ENCODE data around the gene BFAR. TPM values are rescaled to one million over a fixed set of nuclear protein-coding genes. Genes with fewer than 3 reads are reported as not detected.
"Not testable (repeated sequence)": the region's sequence is repeated elsewhere in the genome, so short reads cannot be mapped to it uniquely, and the experiment has no call there.

Gene BFAR
- total and polyA plus RNA-seq, 3 donors from 2014 or later: 41.7 to 63.4 (median 49.2) TPM

DNA sequence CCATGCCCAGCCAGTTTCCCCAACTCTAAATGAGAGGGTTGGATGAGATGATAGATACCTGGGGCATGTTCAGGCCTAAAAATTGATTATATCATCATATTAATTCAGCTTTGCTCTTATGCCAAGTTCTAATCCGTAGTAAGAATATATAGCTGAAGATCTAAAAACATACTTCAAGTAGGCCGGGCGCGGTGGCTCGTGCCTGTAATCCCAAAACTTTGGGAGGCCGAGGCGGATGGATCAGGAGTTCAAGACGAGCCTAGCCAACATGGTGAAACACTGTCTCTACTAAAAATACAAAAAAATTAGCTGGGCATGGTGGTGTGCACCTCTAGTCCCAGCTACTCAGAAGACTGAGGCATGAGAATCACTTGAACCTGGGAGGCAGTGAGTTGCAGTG is 49.4 kb downstream of the BFAR start:
- intact Hi-C loops (cut with DNase I; ENCODE audit: low total_unique reads): no loop called here
- no peak for DNase-seq
- H3K9me3 ChIP-seq: no peaks in the 10 kb centered on the region
- no peaks in the 10 kb centered on the region for H3K4me1 ChIP-seq
- no peak overlapping the region for H3K27ac ChIP-seq
- H3K36me3 ChIP-seq (ENCODE audit: low read depth, missing control alignments): no peaks in the 10 kb centered on the region
- no peaks in the 10 kb centered on the region for H3K27me3 ChIP-seq
- WGBS, 2 donors: 92 to 95% methylated on average over 8 of the region's 8 CpGs
- no peak overlapping the region for H3K4me3 ChIP-seq
- TF ChIP-seq POLR2A (IDR thresholded peaks at IDR 0.05) (no peak), CTCF (IDR thresholded peaks at IDR 0.05) (no peak)

- H3K27me3 ChIP-seq; H3K4me3 ChIP-seq; intact Hi-C loops (cut with DNase I; ENCODE audit: low total_unique reads); H3K36me3 ChIP-seq (ENCODE audit: low read depth, missing control alignments); H3K27ac ChIP-seq; DNase-seq; H3K4me1 ChIP-seq; H3K9me3 ChIP-seq: not testable (repeated sequence)
- 82 to 84% methylated on average over 15 of the region's 15 CpGs for WGBS, 2 donors
Observed at GRCh38 chr16:14685870-14686793, 53.4 kb downstream of the BFAR start.

- intact Hi-C loops (cut with DNase I; ENCODE audit: low total_unique reads); H3K27ac ChIP-seq; DNase-seq; H3K9me3 ChIP-seq; H3K27me3 ChIP-seq; H3K36me3 ChIP-seq (ENCODE audit: low read depth, missing control alignments); H3K4me1 ChIP-seq; H3K4me3 ChIP-seq: not testable (repeated sequence)
- no CpG with 5 or more reads among the region's 28 CpGs for WGBS, 2 donors
Observed at GRCh38 chr16:14694129-14694528, 61.4 kb downstream of the BFAR start, which contains the start of gene PLA2G10. PLA2G10 (minus strand) TSS chr16:14694308; CDS start chr16:14694229, 79 bp downstream.

DNA sequence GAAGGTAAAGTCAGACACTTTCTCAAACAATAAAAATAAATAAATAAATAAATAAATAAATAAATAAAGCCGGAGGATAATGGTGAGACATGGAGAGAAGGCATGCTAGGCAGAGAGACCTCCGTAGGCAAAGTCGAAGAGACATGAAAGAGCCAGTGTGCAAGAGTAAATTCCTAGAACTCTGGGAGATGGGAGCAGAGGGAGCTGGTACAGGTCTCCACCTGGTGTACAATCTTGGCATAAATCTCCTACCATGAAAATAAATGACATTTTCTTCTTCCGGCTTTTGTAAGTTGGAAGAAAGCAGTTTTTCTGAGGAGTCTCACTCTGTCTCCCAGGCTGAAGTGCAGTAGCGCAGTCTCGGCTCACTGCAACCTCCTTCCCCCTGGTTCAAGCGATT is 69.1 kb downstream of the BFAR start:
- intact Hi-C loops (cut with DNase I; ENCODE audit: low total_unique reads); H3K27me3 ChIP-seq; DNase-seq; H3K9me3 ChIP-seq; H3K4me3 ChIP-seq; H3K36me3 ChIP-seq (ENCODE audit: low read depth, missing control alignments); H3K4me1 ChIP-seq; H3K27ac ChIP-seq: not testable (repeated sequence)
- 77% methylated on average over 3 of the region's 7 CpGs; no CpG with 5 or more reads in 1 of the 2 donors for WGBS, 2 donors

- H3K36me3 ChIP-seq (ENCODE audit: low read depth, missing control alignments); DNase-seq; H3K27me3 ChIP-seq; H3K9me3 ChIP-seq; H3K27ac ChIP-seq; H3K4me3 ChIP-seq; H3K4me1 ChIP-seq; intact Hi-C loops (cut with DNase I; ENCODE audit: low total_unique reads): not testable (repeated sequence)
- WGBS, 2 donors: no CpG with 5 or more reads among the region's 11 CpGs
Observed at GRCh38 chr16:14702672-14703071, 69.9 kb downstream of the BFAR start.

DNA sequence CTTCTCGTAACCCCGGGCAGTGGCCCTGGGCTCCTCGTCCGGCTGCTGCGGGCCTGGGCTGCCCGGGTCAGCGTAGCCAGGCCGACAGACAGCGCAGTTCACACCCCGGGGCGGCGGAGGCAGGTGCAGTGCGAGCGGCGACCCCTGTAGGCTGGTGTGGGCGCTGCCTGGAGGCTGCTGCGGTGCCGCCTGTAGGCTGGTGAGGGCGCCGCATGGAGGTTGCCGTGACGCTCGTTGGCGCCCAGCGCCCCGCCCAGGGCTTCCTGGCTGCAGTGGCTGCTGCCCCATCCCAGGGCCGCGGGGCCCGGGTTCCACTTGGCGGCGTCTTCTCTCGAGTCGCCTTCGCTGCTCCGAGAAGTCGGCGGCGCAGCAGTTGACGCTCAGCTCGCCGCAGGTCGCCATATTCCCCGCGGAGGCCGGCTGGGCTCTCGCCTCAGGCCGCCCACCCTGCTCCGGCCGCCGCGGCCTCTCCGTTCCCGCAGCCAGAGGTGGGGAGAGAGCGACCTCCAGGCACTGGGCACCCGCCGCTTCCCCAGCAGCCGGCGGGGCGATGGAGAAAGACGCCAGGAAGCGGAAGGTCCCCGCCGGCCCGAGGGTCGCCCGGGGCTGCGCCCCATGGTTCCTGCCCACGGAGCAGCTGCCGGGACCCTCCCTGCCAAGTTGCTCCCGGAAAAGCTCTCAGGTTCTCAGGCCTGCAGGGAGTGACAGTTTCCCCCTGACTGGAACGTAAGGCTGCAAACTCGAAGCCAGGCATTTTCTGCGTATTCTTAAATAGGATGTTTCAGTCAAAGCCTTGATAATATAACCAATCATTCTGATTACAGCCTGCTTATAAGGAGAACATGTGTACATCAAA is 70.6 kb downstream of the BFAR start, which contains the start of gene NPIPA3:
NPIPA3 (plus strand) TSS at position 256 of the 856 bp plus-strand sequence. CDS start 5,533 bp downstream, outside the sequence.
- DNase-seq, H3K27me3 ChIP-seq: not testable (repeated sequence)

More for the DNA sequence above, 70.6 kb downstream of the BFAR start, which contains the start of gene NPIPA3:
- H3K36me3 ChIP-seq (ENCODE audit: low read depth, missing control alignments); H3K27ac ChIP-seq; H3K4me3 ChIP-seq; H3K9me3 ChIP-seq; intact Hi-C loops (cut with DNase I; ENCODE audit: low total_unique reads); H3K4me1 ChIP-seq: not testable (repeated sequence)
- no CpG with 5 or more reads among the region's 73 CpGs for WGBS, 2 donors

Small RNA genes lying within 50 kb of the gene (small RNA-seq; reads per million reads assigned to genes)
- gene RN7SL274P (0 reads per million in 2 donors), gene RNU7-125P (0 reads per million in 2 donors)

Other genes with a start within 250 kb of the BFAR start
- 10 to 100 TPM; 47.6 to 67.2 TPM for gene PARN, start 2.7 kb upstream of the BFAR start, total RNA-seq
- 43.5 TPM for gene PARN, start 2.7 kb upstream of the BFAR start, polyA plus RNA-seq (ENCODE audit: insufficient read depth, low read depth, low replicate concordance)
- 1 to 10 TPM; 1.5 to 4.5 TPM for gene PLA2G10, start 61.4 kb downstream of the BFAR start, total RNA-seq
- 1.0 TPM for gene PLA2G10, start 61.4 kb downstream of the BFAR start, polyA plus RNA-seq (ENCODE audit: insufficient read depth, low read depth, low replicate concordance)
- 1 to 10 TPM; 4.2 to 4.5 TPM for gene NPIPA3, start 70.5 kb downstream of the BFAR start, total RNA-seq
- 1.9 TPM for gene NPIPA3, start 70.5 kb downstream of the BFAR start, polyA plus RNA-seq (ENCODE audit: insufficient read depth, low read depth, low replicate concordance)
- 1 to 10 TPM; 7.0 to 7.7 TPM for gene NPIPA2, start 109.6 kb downstream of the BFAR start, total RNA-seq
- gene NPIPA2, start 109.6 kb downstream of the BFAR start, polyA plus RNA-seq (ENCODE audit: insufficient read depth, low read depth, low replicate concordance): 17.8 TPM
- gene NOMO1, start 200.8 kb downstream of the BFAR start, total RNA-seq: 10 to 100 TPM; 70.8 to 71.5 TPM
- gene NOMO1, start 200.8 kb downstream of the BFAR start, polyA plus RNA-seq (ENCODE audit: insufficient read depth, low read depth, low replicate concordance): 86.6 TPM